ENCODE data around the gene VEGFC.

The VEGFC gene

DNA sequence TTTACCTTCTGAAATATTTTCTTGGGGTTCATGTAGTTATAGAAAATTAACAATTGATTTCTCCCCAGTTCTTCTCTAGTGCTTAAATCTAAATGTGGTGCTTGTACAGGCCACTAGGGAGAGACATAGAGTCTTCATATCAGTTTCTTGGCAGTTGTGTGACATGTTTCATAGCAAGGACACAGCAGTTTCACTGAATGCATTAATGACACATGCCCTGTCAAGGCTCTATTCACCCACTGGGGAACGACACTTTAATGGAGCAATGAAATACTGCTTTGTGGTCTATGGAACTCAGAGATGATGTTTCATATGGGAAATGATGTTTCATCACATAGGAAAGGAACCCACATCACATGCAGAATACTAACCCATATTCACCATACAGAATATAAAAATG, 2.8 kb downstream of the VEGFC start:
- no peak for DNase-seq (ENCODE audit: low read depth)
- TF ChIP-seq, protein P1, sequence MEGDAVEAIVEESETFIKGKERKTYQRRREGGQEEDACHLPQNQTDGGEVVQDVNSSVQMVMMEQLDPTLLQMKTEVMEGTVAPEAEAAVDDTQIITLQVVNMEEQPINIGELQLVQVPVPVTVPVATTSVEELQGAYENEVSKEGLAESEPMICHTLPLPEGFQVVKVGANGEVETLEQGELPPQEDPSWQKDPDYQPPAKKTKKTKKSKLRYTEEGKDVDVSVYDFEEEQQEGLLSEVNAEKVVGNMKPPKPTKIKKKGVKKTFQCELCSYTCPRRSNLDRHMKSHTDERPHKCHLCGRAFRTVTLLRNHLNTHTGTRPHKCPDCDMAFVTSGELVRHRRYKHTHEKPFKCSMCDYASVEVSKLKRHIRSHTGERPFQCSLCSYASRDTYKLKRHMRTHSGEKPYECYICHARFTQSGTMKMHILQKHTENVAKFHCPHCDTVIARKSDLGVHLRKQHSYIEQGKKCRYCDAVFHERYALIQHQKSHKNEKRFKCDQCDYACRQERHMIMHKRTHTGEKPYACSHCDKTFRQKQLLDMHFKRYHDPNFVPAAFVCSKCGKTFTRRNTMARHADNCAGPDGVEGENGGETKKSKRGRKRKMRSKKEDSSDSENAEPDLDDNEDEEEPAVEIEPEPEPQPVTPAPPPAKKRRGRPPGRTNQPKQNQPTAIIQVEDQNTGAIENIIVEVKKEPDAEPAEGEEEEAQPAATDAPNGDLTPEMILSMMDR (conservative IDR thresholded peaks at IDR 0.05; ENCODE audit: low read depth, low read length): peak; percentile 80
- no peak overlapping the region for H3K4me3 ChIP-seq (ENCODE audit: low read length)

DNA sequence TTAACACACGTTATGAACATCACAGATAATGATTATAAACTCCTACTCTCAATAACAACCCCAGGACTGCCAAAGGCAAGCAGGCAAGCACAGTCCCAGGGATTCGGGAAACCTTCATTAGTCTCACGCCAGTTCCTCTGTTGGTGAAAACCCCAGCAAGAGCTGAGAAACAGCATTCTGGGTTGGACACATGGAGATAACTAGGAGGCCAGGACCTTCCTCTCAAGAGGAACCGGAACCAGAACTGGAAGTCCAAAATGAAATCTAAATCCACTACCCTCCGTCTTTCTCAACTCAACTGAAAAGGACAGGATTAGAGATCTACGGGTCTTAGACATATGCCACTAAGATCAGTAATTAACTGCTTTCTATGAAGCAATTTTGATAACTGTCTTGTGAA, 3.8 kb downstream of the VEGFC start:
- no peak for DNase-seq (ENCODE audit: low read depth)
- no peak overlapping the region for H3K4me3 ChIP-seq (ENCODE audit: low read length)

DNA sequence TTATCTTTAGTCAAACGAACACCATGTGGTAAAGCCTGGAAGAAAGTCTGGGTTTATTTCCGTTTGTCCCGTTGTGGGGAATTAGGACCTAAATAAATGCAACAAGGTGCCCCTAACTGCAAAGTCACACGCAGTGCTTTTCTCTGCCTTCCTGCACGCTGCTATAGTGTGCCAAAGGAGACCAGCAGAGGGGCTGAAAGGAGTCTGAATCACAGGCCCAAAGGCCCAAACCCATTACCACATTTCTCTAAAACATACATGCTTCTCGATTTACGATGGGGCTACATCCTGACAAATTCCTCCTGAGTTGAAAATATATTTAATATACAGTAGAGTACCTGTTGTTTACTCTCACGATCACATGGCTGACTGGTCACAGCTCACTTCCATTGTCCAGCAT, 4.5 kb downstream of the VEGFC start:
- TF ChIP-seq, protein P1 (conservative IDR thresholded peaks at IDR 0.05; ENCODE audit: low read depth, low read length): no peak
- DNase-seq (ENCODE audit: low read depth): no peak
- no peak overlapping the region for H3K4me3 ChIP-seq (ENCODE audit: low read length)

More for the DNA sequence above, 3.8 kb downstream of the VEGFC start:
- TF ChIP-seq, protein P1 (conservative IDR thresholded peaks at IDR 0.05; ENCODE audit: low read depth, low read length): no peak

DNA sequence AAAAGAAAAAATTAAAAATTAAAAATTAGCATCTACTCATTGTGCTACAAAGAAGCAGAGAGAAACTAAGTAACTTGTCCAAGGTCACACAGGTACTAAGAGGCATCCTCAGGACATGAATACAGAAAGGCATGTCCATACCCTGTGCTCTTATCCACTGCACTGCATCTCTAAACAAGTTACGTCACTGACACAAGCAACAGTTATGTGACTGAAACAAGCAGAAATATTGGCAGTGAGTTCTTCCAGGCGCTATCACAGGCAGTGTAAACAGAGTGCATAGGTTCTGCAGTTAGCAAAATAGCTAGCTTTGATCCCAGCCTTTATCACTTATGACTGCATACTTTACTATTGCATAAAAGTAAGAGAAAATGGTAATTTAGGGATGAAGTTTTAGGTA, 7.9 kb downstream of the VEGFC start:
- DNase-seq (ENCODE audit: low read depth): no peak
- TF ChIP-seq, protein P1 (conservative IDR thresholded peaks at IDR 0.05; ENCODE audit: low read depth, low read length): no peak
- H3K4me3 ChIP-seq (ENCODE audit: low read length): no peak overlapping the region

DNA sequence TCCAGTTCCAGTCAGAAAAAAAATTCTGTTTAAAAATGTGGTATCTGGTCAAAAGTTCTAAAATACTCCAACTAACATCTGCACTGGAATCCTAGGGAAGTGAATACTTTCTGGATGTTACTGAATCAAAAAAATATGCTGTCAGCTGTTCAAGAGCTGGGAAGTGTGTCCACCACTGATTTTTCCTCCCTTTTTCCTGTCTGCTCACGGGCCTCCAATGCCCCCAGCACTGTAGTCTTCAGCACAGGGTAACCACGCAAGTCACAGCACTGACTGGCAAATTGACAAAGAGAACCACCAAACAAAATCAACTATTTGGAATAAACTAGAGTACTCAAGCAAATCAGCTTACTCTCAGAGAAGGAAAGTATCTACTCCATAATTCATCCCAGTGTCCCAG, 9.9 kb downstream of the VEGFC start:
- no peak for DNase-seq (ENCODE audit: low read depth)
- TF ChIP-seq, protein P1 (conservative IDR thresholded peaks at IDR 0.05; ENCODE audit: low read depth, low read length): no peak
- no peak overlapping the region for H3K4me3 ChIP-seq (ENCODE audit: low read length)

DNA sequence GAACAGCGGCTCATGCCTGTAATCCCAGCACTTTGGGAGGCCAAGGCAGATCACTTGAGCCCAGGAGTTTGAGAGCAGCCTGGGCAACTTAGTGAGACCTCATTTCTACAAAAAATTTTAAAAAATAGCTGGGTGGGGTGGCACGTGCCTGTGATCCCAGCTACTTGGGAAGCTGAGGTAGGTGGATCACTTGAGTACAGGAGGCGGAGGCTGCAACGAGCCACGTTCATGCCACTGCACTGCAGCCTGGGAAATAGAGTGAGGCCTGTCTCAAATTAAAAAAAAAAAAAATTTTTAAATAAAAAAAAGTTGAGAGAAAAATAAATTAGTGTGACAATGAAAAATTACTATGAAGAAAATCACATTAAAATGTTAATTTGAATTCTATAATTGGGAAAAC, 10.5 kb downstream of the VEGFC start:
- TF ChIP-seq, protein P1 (conservative IDR thresholded peaks at IDR 0.05; ENCODE audit: low read depth, low read length): no peak
- no peak overlapping the region for H3K4me3 ChIP-seq (ENCODE audit: low read length)
- no peak for DNase-seq (ENCODE audit: low read depth)

DNA sequence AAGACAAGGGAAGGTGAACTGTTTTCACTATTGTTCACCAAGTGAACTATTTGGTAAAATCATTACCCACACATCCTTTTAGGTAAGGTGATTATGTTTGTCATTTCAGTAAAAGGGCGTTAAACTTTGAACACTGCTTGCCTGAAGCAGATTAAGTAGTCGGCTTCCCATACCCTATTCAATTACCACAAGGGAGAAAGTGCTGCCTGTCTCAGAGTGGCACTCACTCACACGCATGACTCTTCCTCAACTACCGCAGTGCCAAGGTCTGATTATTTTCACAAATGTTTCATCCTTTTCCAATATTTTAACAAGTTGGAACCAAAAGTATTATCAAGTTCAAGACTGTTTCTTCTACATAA, 11.0 kb downstream of the VEGFC start:
- no peak overlapping the region for H3K4me3 ChIP-seq (ENCODE audit: low read length)
- peak; percentile 60 for DNase-seq (ENCODE audit: low read depth)
- TF ChIP-seq, protein P1 (conservative IDR thresholded peaks at IDR 0.05; ENCODE audit: low read depth, low read length): no peak

Data from retinal pigment epithelial cell (primary cell).